Ovary (tissue), 9 donors: ENCODE measurements around the gene NENF. TPM values are rescaled to one million over a fixed set of nuclear protein-coding genes. Genes with fewer than 3 reads are reported as not detected.
"Not testable (repeated sequence)": the region's sequence is repeated elsewhere in the genome, so short reads cannot be mapped to it uniquely, and the experiment has no call there.

Experiments
- DNase-seq, 5 donors: peaks; one replicate each; pipeline ENCODE4 v3.0.0-alpha.2; 2019 to 2020
- H3K27ac ChIP-seq, 2 donors: fragments of 200-600 bp; one replicate each; pipeline versions ENCODE4 v1.5.1 to v1.8.0; 2019 to 2022
- H3K27me3 ChIP-seq: fragments of 200-600 bp; one replicate; pipeline ENCODE4 v1.8.0; 2022
- H3K36me3 ChIP-seq: fragments of 200-600 bp; sonication (generic); one replicate; pipeline ENCODE4 v1.5.1; 2019
- H3K4me1 ChIP-seq: one replicate; pipeline ENCODE4 v1.8.1; 2013; ENCODE audit warnings: mild to moderate bottlenecking, moderate library complexity; ENCODE audit not compliant: insufficient read depth
- H3K4me3 ChIP-seq: fragments of 200-600 bp; sonication (generic); one replicate; pipeline ENCODE4 v1.5.1; 2017
- H3K9me3 ChIP-seq, 2 donors: fragments of 200-600 bp in 1 of 2; sonication (generic) in 1 of 2; one replicate each; pipeline versions ENCODE4 v1.5.1 to v1.8.1; 2013 to 2019; ENCODE audit warnings: mild to moderate bottlenecking in 1 of 2, moderate library complexity in 1 of 2
- EP300 ChIP-seq: sonication (generic); formaldehyde crosslinking; IDR thresholded peaks from one replicate; pipeline ENCODE4 v1.6.1; 2017; ENCODE audit warnings: antibody characterized with exemption
- POLR2A ChIP-seq: fragments of 450-650 bp; IDR thresholded peaks from one replicate; pipeline ENCODE4 v1.6.1; 2017; ENCODE audit warnings: antibody characterized with exemption, mild to moderate bottlenecking, moderate library complexity
- WGBS, 3 donors: extraction: QIAGEN DNeasy Blood & Tissue Kit in 1 of 3; methylation state at CpG; one replicate each; pipeline versions ENCODE4 v1.1.5 to v1.1.7; 2013 to 2017; 5-methylcytosine and 5-hydroxymethylcytosine counted together
- intact Hi-C, 4 donors: fragments of 100-400 bp; cut with DNase I; formaldehyde crosslinking; loops; one replicate each; pipeline versions ENCODE4 v1.11.0 to v1.15.1; 2022 to 2023
- polyA plus RNA-seq, 2 donors: library from polyadenylated mRNA; stranded (reverse); fragments of 200-250 nt in 1 of 2; fragments of 350-450 nt in 1 of 2; fragmentation: Illumina TruSeq in 1 of 2; extraction: RNeasy Lipid Tissue Mini Kit (QIAGEN cat#74804) in 1 of 2; gene quantifications; one replicate each; pipeline ENCODE4 v1.2.3, GENCODE V29; 2013 to 2014
- total RNA-seq, 7 donors: library from RNA; depleted of rRNA in 2 of 7; stranded (reverse); fragments of >200 nt in 2 of 7; fragmentation: NEBNext Ultra II Directional in 3 of 7; extraction: Animal tissue kit (Norgen Biotek cat#: 25700) in 3 of 7; gene quantifications; one replicate each; pipeline versions ENCODE4 v1.1.0 to v1.2.4, GENCODE V29; 2016 to 2023
- TF ChIP-seq, protein P1 (sequence below), 3 donors: fragments of 450-650 bp in 2 of 3; fragments of 200-600 bp in 1 of 3; IDR thresholded peaks; one replicate each; pipeline versions ENCODE4 v1.5.1 to v1.8.0; 2016 to 2022; ENCODE audit warnings: antibody characterized with exemption in 3 of 3, mild to moderate bottlenecking in 1 of 3
- donor health status: DM: no; HTN: no; CAD: no; lungs with moderate emphysema.
- donor health status: DM: no; HTN: no; CAD: no.
- donor health status: Bipolar disorder and iron deficiency.
- donor health status: DM: yes; HTN: yes; CAD: no.
- donor health status: DM: no; HTN: no; CAD: no.
- donor health status: DM: yes; HTN: yes; CAD: no.

NENF gene
- total and polyA plus RNA-seq, 9 donors = 84.7 to 192 (median 102) TPM

DNA sequence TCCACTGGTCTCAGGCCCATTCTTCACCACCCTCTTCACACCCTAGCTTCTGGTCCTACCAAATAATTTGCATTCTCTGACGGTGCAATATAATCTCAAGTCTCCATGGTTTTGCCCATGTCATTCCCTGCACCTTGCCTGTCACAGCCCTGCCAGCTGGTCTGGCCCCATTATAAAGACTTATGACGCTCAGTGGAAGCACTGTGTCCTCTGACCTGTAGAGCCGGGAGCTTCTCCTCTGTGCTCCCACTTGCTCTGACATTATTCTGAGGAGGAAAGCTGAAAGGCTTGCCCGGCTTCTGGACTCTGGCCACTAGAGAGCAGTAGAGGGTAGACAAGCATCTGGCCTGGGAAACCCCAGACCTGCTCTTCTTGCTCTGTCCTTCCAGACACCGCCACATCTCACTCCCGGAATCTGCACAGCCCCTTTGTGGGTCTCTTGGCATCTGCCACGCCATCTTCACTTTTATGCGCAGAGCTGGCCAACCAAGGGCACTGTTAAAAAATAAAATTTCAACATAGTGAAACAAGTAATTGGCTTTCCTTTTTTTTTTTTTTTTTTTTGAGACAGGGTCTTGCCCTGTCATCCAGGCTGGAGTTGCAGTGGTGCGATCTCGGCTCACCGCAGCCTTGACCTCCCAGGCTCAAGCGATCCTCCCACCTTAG is 44.4 kb downstream of the NENF start:
- Histone ChIP-seq H3K4me3 (no peak overlapping the region), H3K27me3 (no peaks in the 10 kb centered on the region), H3K27ac (no peak overlapping the region), H3K36me3 (no peaks in the 10 kb centered on the region), H3K4me1 (no peaks in the 10 kb centered on the region), H3K9me3 (no peaks in the 10 kb centered on the region)
- WGBS, 3 donors = 17 to 21% (median 18%) methylated on average over 12 of the region's 12 CpGs
- intact Hi-C loops = loop anchor here in 2 of 4 donors (10.0 kb wide), 2 partner anchors 128 to 518 kb away; partner anchors contain the start of gene ATF3 (in 2 of the 2)
- DNase-seq = peak; percentile 56 to 78 (median 71)
- TF ChIP-seq EP300 = no peak
- TF ChIP-seq, protein P1, sequence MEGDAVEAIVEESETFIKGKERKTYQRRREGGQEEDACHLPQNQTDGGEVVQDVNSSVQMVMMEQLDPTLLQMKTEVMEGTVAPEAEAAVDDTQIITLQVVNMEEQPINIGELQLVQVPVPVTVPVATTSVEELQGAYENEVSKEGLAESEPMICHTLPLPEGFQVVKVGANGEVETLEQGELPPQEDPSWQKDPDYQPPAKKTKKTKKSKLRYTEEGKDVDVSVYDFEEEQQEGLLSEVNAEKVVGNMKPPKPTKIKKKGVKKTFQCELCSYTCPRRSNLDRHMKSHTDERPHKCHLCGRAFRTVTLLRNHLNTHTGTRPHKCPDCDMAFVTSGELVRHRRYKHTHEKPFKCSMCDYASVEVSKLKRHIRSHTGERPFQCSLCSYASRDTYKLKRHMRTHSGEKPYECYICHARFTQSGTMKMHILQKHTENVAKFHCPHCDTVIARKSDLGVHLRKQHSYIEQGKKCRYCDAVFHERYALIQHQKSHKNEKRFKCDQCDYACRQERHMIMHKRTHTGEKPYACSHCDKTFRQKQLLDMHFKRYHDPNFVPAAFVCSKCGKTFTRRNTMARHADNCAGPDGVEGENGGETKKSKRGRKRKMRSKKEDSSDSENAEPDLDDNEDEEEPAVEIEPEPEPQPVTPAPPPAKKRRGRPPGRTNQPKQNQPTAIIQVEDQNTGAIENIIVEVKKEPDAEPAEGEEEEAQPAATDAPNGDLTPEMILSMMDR (IDR thresholded peaks at IDR 0.05) = peak; percentile 57 to 64 (median 60)

DNA sequence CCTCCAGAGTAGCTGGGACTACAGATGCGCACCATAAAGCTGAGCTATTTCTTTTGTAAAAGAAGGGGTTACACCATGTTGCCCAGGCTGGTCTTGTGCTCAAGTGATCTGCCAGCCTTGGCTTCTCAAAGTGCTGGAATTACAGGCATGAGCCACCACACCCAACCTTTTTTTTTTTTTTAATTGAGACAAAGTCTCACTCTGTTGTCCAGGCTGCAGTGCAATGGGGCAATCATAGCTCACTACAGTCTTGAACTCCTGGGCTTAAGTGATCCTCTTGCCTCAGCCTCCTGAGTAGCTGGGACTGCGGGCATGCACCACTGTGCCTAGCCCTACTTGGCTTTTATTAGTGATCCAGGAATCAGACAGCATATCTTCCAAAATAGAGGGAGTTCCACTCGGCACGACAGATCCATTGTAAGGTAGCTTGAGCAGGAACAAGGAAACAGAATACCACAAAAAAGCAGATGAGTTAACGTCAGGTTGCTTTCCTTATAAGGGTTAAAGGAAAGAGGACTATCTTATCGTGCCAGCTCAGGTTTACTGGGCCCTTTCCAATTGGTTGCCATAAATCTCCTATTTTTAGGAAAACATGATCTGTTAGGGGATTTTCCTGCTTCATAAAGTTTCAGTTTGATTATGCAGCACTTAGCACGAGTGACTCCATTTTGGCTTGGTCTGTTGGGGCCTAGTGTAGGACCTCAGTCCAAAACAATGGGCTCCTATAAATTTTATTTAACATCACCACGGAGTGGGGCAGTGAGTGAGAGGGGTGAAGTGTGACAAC is 45.2 kb downstream of the NENF start:
- Histone ChIP-seq H3K27ac (no peak overlapping the region), H3K4me1 (no peaks in the 10 kb centered on the region), H3K4me3 (no peak overlapping the region), H3K27me3 (no peaks in the 10 kb centered on the region), H3K9me3 (no peaks in the 10 kb centered on the region), H3K36me3 (no peaks in the 10 kb centered on the region)
- TF ChIP-seq EP300 = no peak
- TF ChIP-seq, protein P1 (IDR thresholded peaks at IDR 0.05) = no peak
- no peak for TF ChIP-seq POLR2A
- 66 to 75% (median 67%) methylated on average over 8 of the region's 8 CpGs for WGBS, 3 donors
- intact Hi-C loops = loop anchor here in 2 of 4 donors (10.0 kb wide), 2 partner anchors 127 to 517 kb away; partner anchors contain the start of gene ATF3 (in 2 of the 2)
- DNase-seq = no peak

DNA sequence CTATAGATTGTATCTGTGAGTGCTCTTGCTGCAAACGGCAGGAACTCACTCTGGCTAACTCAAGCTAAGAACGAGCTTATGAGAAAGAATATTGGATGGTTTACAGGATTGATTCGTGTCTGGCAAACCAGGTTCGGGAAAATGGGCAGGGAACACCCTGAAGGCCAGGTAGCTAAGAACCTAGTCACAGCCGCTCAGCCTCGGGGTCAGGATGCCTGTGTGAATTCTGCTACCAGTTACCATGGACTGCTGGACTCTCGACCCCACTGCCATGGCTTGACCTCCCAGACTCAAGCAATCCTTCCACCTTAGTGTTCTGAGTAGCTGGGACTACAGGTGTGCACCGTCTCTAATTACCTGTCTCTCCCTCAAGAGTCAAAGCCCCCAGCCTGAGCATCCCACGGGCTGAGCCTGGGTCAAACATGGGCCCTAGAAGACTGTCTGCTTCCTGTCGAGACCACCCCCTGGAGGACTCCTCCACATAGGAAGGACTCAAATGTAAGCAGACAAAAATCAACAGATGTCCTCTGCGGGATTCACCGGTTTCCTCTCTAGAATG is 45.8 kb downstream of the NENF start:
- H3K27me3 ChIP-seq = no peaks in the 10 kb centered on the region

DNA sequence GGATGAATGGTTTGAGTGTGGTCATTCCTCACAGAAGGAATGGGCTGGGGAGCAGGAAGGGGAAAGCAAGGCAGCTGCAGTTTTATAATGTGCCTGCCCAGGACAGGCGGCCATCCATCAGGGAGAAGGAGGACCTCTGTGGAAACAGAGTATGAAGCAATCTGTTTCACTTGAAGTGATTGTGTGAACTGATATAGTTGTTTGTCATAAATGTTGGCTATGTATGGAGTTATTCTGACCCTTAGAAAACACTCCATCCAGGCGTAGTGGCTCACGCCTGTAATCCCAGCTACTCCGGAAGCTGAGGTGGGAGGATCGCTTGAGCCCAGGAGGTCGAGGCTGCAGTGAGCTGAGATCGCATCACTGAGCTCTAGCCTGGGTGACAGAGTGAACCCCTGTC is 46.5 kb downstream of the NENF start:
- no peaks in the 10 kb centered on the region for H3K36me3 ChIP-seq
- no peak for DNase-seq
- no peaks in the 10 kb centered on the region for H3K27me3 ChIP-seq
- no peaks in the 10 kb centered on the region for H3K9me3 ChIP-seq
- TF ChIP-seq EP300 (no peak), POLR2A (no peak)
- TF ChIP-seq, protein P1 (IDR thresholded peaks at IDR 0.05) = no peak
- WGBS, 3 donors = 63 to 77% (median 71%) methylated on average over 7 of the region's 7 CpGs
- H3K4me1 ChIP-seq = no peaks in the 10 kb centered on the region
- intact Hi-C loops = loop anchor here in 2 of 4 donors (10.0 kb wide), 2 partner anchors 126 to 516 kb away; partner anchors contain the start of gene ATF3 (in 2 of the 2)
- no peak overlapping the region for H3K27ac ChIP-seq
- no peak overlapping the region for H3K4me3 ChIP-seq

More for the DNA sequence above, 45.8 kb downstream of the NENF start:
- Histone ChIP-seq H3K4me3 (no peak overlapping the region), H3K36me3 (no peaks in the 10 kb centered on the region), H3K27ac (no peak overlapping the region), H3K4me1 (no peaks in the 10 kb centered on the region), H3K9me3 (no peaks in the 10 kb centered on the region)
- no peak for DNase-seq
- TF ChIP-seq, protein P1 (IDR thresholded peaks at IDR 0.05) = no peak
- 71 to 85% (median 80%) methylated on average over 12 of the region's 12 CpGs for WGBS, 3 donors
- intact Hi-C loops = loop anchor here in 2 of 4 donors (10.0 kb wide), 2 partner anchors 126 to 516 kb away; partner anchors contain the start of gene ATF3 (in 2 of the 2)

DNA sequence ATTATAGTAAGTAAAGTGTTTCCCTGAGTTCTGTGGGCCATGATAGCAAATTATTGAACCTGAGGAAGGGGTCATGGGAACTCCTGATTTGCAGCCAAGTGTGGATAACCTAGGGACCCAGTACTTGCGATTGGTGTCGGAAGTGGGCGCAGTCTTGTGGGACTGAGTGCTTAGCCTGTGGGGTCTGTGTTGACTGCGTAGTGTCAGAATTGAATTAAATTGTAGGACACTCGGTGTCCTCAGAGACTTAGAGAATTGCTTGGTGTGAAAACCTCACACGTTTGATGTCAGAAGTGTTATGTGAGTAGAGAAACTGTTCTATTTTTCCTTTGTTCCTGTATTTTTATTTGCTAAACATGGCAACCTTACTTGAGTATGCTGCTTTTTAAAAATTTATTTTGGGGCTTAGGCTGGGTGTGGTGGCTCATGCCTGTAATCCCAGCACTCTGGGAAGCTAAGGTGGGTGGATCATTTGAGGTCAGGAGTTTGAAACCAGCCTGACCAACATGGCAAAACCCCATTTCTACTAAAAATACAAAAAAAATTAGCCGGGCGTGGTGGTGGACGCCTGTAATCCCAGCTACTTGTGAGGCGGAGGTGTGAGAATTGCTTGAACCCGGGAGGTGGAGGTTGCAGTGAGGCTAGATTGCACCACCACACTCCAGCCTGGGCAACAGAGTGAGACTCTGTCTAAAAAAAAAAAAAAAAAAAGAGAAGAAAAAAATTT is 48.2 kb downstream of the NENF start:
- H3K27ac ChIP-seq, H3K9me3 ChIP-seq, H3K4me1 ChIP-seq, H3K27me3 ChIP-seq, H3K4me3 ChIP-seq, DNase-seq, H3K36me3 ChIP-seq, intact Hi-C loops: not testable (repeated sequence)
- 69 to 75% (median 75%) methylated on average over 11 of the region's 11 CpGs for WGBS, 3 donors
